Activated CD4-positive, alpha-beta T cell treated with anti-CD3 and anti-CD28 coated beads, Interleukin-2, amount 10 ng/mL, durations not matched to agents 24 days and 14 days (primary cell): ENCODE data around the gene PSG1. TPM values are rescaled to one million over a fixed set of nuclear protein-coding genes. Genes with fewer than 3 reads are reported as not detected.
"Not testable (repeated sequence)": the region's sequence is repeated elsewhere in the genome, so short reads cannot be mapped to it uniquely, and the experiment has no call there.

Experiments used
- DNase-seq: peaks from one replicate; pipeline ENCODE4 v3.0.0; 2022
- H3K27ac Mint-ChIP-seq: one replicate; pipeline ENCODE4 v1.8.0; 2022; ENCODE audit warnings: mild to moderate bottlenecking, mixed read lengths
- H3K27me3 Mint-ChIP-seq: one replicate; pipeline ENCODE4 v1.8.0; 2022; ENCODE audit warnings: mixed read lengths
- H3K36me3 Mint-ChIP-seq: one replicate; pipeline ENCODE4 v1.8.0; 2022; ENCODE audit warnings: low read depth, mild to moderate bottlenecking, mixed read lengths
- H3K4me1 Mint-ChIP-seq: one replicate; pipeline ENCODE4 v1.8.0; 2021; ENCODE audit warnings: mixed read lengths
- H3K4me3 Mint-ChIP-seq: one replicate; pipeline ENCODE4 v1.8.0; 2022; ENCODE audit warnings: mild to moderate bottlenecking, moderate library complexity, mixed read lengths
- H3K9me3 Mint-ChIP-seq: one replicate; pipeline ENCODE4 v1.8.0; 2021; ENCODE audit warnings: mixed read lengths
- intact Hi-C: fragments of 100-400 bp; cut with micrococcal nuclease; formaldehyde crosslinking; loops from one replicate; pipeline ENCODE4 v1.15.1; 2023
- total RNA-seq: library from RNA; stranded (reverse); gene quantifications from 2 replicates; pipeline ENCODE4 v1.2.3, GENCODE V29; 2022

PSG1 gene
- total RNA-seq, 1 donor from 2014 or later: not detected

- Mint-ChIP-seq H3K4me3 (no peak overlapping the region), H3K27ac (no peak overlapping the region), H3K4me1 (no peaks in the 10 kb centered on the region), H3K36me3 (no peaks in the 10 kb centered on the region), H3K9me3 (no peaks in the 10 kb centered on the region), H3K27me3 (no peaks in the 10 kb centered on the region)
- no peak for DNase-seq
- intact Hi-C loops: no loop called here
Measured at GRCh38 chr19:42857544-42857867, 22.0 kb downstream of the PSG1 start.

GRCh38 chr19:42856866-42857543 lies 22.5 kb downstream of the PSG1 start:
- H3K27me3 Mint-ChIP-seq, intact Hi-C loops, H3K4me1 Mint-ChIP-seq, H3K4me3 Mint-ChIP-seq, H3K36me3 Mint-ChIP-seq, H3K27ac Mint-ChIP-seq, H3K9me3 Mint-ChIP-seq: not testable (repeated sequence)
- peak; percentile 59 for DNase-seq

DNA sequence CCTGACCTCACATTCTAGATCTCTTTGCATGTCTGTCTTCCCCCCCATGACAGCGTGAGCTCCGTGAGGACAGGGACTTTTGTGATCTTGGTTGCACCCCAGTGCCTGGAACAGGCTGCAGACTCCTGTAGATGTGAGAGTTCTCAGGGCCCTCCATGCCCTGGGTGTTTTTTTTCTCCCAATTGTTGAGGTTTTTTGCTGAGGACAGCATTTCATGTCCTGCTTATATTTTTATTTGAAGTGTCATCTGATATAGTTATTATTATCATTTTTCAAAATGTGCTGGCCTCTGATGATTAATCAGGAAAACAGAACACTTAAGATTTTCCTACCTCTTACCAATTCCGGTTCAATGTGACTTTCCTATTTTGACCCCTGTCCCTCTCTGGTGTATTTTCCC lies 24.8 kb downstream of the PSG1 start:
- H3K27me3 Mint-ChIP-seq, DNase-seq, H3K4me1 Mint-ChIP-seq, H3K9me3 Mint-ChIP-seq, intact Hi-C loops, H3K27ac Mint-ChIP-seq, H3K4me3 Mint-ChIP-seq, H3K36me3 Mint-ChIP-seq: not testable (repeated sequence)

GRCh38 chr19:42853231-42853630 lies 26.3 kb downstream of the PSG1 start:
- H3K27ac Mint-ChIP-seq, H3K9me3 Mint-ChIP-seq, DNase-seq, H3K4me1 Mint-ChIP-seq, H3K36me3 Mint-ChIP-seq, H3K4me3 Mint-ChIP-seq, H3K27me3 Mint-ChIP-seq, intact Hi-C loops: not testable (repeated sequence)

- DNase-seq, H3K4me1 Mint-ChIP-seq, intact Hi-C loops, H3K4me3 Mint-ChIP-seq, H3K9me3 Mint-ChIP-seq, H3K27ac Mint-ChIP-seq, H3K36me3 Mint-ChIP-seq, H3K27me3 Mint-ChIP-seq: not testable (repeated sequence)
Measured at GRCh38 chr19:42852821-42853220, 26.7 kb downstream of the PSG1 start.

DNA sequence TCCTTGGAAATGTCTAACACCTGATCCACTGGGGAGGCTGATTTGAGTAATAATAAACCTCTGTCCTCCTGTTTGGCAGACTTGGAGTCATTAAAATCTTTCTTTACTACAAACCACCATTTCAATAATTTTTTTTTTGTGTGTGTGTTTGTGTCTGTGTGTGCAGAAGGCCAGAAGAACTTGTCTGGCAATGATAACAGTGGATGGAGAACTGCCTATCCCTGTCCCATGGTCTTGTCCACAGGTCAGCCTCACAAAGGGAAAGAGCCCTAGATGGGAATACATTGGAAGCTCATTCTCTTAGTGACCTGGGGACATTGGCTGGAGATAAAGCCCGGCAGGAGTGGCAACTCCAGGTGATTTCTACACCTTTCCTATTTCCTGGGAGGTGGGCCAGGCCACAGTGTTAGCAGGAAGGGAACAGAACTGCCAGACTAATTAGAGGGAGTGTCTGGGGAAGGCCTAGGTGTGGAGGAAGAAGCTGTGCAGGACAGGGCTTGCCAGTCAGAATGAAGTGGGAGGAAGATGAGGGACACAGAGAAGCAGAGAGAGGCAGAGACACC lies 27.7 kb downstream of the PSG1 start:
- H3K27me3 Mint-ChIP-seq, H3K36me3 Mint-ChIP-seq, H3K4me1 Mint-ChIP-seq, H3K4me3 Mint-ChIP-seq, H3K9me3 Mint-ChIP-seq, DNase-seq, intact Hi-C loops, H3K27ac Mint-ChIP-seq: not testable (repeated sequence)

- Mint-ChIP-seq H3K4me1 (no peaks in the 10 kb centered on the region), H3K4me3 (no peak overlapping the region), H3K9me3 (no peaks in the 10 kb centered on the region), H3K36me3 (no peaks in the 10 kb centered on the region), H3K27ac (no peak overlapping the region), H3K27me3 (no peaks in the 10 kb centered on the region)
- no peak for DNase-seq
- intact Hi-C loops: no loop called here
Measured at GRCh38 chr19:42850981-42851717, 28.4 kb downstream of the PSG1 start.

GRCh38 chr19:42846597-42846996 lies 32.9 kb downstream of the PSG1 start:
- no peak for DNase-seq
- Mint-ChIP-seq H3K27me3 (no peaks in the 10 kb centered on the region), H3K4me1 (no peaks in the 10 kb centered on the region), H3K36me3 (no peaks in the 10 kb centered on the region), H3K9me3 (no peaks in the 10 kb centered on the region), H3K27ac (no peak overlapping the region), H3K4me3 (no peak overlapping the region)
- intact Hi-C loops: no loop called here

DNA sequence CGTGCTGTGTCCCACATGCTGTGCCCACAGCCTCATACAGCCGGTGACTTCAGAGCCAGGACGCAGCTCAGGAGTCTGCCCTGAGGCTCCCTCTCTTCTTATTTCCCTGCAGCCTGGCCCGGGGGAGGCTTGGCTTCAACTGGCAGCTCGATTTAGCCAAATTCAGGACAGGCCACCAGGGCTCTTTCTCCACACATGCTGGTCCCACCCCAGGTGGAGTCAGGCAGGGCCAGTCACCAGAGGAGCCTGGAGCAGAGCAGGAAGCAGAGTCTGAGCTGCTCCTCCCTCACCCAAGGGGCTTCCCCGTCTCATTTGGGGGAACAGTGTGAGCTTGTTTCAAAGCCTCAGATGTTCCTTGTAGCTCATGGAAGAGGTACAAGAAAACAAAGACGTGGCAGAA lies 35.9 kb downstream of the PSG1 start:
- H3K36me3 Mint-ChIP-seq, intact Hi-C loops, H3K27me3 Mint-ChIP-seq, DNase-seq, H3K4me1 Mint-ChIP-seq, H3K9me3 Mint-ChIP-seq, H3K4me3 Mint-ChIP-seq, H3K27ac Mint-ChIP-seq: not testable (repeated sequence)

DNA sequence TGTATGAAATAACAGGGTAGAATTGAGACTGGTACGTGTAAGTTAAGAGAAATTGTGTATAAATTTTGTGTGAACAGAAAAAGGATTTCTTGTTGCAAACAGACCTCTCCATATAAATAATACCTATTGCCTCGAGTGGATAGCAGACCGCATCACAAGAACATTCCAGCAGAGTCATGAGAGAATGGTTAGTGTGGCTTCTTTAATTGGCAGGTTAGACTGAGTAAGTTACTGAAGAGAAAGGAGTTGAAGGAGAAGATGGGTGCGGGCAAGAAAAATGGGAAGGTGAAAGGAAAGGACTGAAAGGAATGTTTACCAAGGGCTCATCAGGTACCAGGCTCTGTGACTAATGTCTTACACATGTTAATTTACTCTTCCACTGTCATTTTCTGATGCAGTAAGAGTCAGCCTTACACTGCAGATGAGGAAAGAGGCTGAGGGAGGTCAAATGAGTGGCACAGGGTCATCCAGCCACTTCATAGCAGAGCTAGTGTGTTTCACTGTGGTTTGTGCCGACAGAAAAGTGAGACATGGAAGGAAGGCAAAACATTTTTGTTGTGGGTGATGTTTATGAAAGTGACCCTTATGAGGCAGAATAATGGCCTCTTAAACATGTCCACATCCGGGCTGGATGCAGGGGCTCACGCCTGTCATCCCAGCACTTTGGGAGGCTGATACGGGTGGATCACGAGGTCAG lies 46.6 kb downstream of the PSG1 start:
- H3K4me1 Mint-ChIP-seq, H3K27ac Mint-ChIP-seq, H3K36me3 Mint-ChIP-seq, H3K27me3 Mint-ChIP-seq, DNase-seq, H3K9me3 Mint-ChIP-seq, H3K4me3 Mint-ChIP-seq, intact Hi-C loops: not testable (repeated sequence)

DNA sequence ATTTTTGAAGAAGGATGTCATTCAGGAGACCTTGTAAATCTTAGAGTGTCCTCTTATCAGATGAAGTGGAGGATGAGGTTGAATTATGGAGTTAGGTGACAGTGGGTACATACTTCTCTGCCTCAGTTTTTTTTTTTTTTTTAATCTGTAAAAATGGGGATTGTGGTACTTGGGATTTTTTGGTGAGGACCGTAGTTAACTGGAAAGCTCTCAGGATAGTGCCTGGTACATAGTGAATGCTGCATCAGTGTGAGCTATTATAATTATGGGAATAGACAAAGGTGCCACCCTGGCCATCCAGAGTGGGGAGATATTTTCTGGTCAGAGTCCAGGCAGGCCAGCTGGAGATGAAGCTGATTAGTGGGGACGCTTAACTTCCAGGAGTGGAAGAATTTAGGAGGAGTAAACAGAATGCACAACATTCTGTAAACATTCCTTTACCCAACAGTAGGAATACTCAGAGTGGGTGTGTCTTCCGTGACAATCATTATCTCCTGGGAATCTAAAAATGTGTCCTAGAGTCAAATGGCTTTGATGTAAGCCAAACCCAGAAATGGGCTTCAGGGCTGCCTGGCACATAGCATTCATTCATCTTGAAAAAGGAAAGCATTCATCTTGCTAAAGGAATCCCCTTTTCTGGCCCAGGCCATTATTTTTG lies 47.4 kb downstream of the PSG1 start:
- DNase-seq, intact Hi-C loops, H3K9me3 Mint-ChIP-seq, H3K36me3 Mint-ChIP-seq, H3K4me3 Mint-ChIP-seq, H3K27me3 Mint-ChIP-seq, H3K27ac Mint-ChIP-seq, H3K4me1 Mint-ChIP-seq: not testable (repeated sequence)

- no peaks in the 10 kb centered on the region for H3K9me3 Mint-ChIP-seq
- H3K4me1 Mint-ChIP-seq: no peaks in the 10 kb centered on the region
- intact Hi-C loops: no loop called here
- H3K4me3 Mint-ChIP-seq: no peak overlapping the region
- no peak overlapping the region for H3K27ac Mint-ChIP-seq
- H3K36me3 Mint-ChIP-seq: no peaks in the 10 kb centered on the region
- no peak for DNase-seq
- H3K27me3 Mint-ChIP-seq: peaks cover 2% of the 10 kb centered on the region
Measured at GRCh38 chr19:42831221-42832019, 48.1 kb downstream of the PSG1 start.

GRCh38 chr19:42821306-42821977 lies 58.1 kb downstream of the PSG1 start:
- H3K36me3 Mint-ChIP-seq, H3K4me3 Mint-ChIP-seq, H3K4me1 Mint-ChIP-seq, H3K9me3 Mint-ChIP-seq, H3K27ac Mint-ChIP-seq, intact Hi-C loops, H3K27me3 Mint-ChIP-seq, DNase-seq: not testable (repeated sequence)
